Measurements from ENCODE around the gene SPOCK2.

GRCh38 chr10:72114706-72115450 is 26.5 kb upstream of the SPOCK2 start:
- no peak for TF ChIP-seq CTCF (conservative IDR thresholded peaks at IDR 0.05)
- TF ChIP-seq ZFX (IDR thresholded peaks at IDR 0.05), result no peak
